PFSK-1 (cell line): ENCODE data around the gene KAT2B.

Experiments
- FOXP2 ChIP-seq: optimal IDR thresholded peaks from 2 replicates; pipeline ENCODE3; 2011; ENCODE audit warnings: borderline replicate concordance, control low read depth, inconsistent platforms; ENCODE audit not compliant: insufficient read depth; ENCODE audit errors: extremely low read length, extremely low read depth
- POLR2AphosphoS5 ChIP-seq: IDR thresholded peaks from 2 replicates; pipeline ENCODE4 v1.6.1; 2012; ENCODE audit warnings: low read depth, mild to moderate bottlenecking, control low read depth, low read length, moderate library complexity
- SIN3A ChIP-seq: IDR thresholded peaks from 2 replicates; pipeline ENCODE4 v1.6.1; 2012; ENCODE audit warnings: mild to moderate bottlenecking, low read length, moderate library complexity, borderline replicate concordance; ENCODE audit not compliant: insufficient read depth
- TAF1 ChIP-seq: IDR thresholded peaks from 2 replicates; pipeline ENCODE4 v1.6.1; 2012; ENCODE audit warnings: low read length, control low read depth, borderline replicate concordance; ENCODE audit not compliant: insufficient read depth
- TF ChIP-seq, protein P1 (sequence below), 2 experiments: IDR thresholded peaks; 2 replicates each; pipeline versions ENCODE4 v1.6.1 to v1.8.0; 2011 to 2012; ENCODE audit warnings: low read depth in 2 of 2, low read length in 2 of 2, control low read depth in 1 of 2, inconsistent platforms in 1 of 2, mild to moderate bottlenecking in 1 of 2, moderate library complexity in 1 of 2; ENCODE audit not compliant: insufficient read depth in 1 of 2

The KAT2B gene

DNA sequence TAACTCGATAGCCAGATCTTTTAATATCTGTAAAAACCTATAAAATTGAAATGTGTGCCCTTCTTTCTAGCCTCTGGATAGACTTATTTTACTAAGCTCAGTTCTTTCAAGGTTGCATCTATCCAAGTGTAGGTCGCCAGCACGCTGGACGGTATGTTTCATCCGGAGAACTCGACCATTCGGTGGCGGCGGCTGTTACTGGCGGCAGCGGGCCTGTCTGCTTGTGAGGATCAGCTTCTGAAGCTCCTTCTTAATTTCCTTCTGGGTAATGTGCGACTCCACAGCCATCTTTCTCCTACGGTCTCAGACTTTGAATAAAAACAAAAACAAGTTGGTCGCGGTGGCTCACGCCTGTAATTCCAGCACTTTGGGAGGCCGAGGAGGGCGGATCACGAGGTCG, 32.3 kb upstream of the KAT2B start:
- no peak for TF ChIP-seq SIN3A

DNA sequence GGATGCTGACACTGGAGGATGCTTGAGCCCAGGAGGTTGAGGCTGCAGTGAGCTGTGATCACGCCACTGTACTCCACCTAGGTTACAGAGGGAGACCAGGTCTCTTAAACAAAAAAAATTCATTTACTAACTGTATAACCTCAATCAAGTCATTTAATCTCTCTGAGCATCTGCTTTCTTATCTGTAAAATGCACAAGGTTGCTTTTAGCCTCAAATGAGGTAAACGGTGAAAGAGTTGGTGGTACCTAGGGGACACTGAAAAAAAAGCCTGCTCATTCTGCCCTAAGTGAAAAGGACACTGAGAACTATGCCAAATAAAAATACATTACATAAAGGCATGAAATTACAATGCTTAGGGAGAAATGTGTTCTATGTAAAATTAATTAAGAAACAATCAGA, 31.6 kb upstream of the KAT2B start:
- TF ChIP-seq FOXP2: no peak
- TF ChIP-seq, protein P1, sequence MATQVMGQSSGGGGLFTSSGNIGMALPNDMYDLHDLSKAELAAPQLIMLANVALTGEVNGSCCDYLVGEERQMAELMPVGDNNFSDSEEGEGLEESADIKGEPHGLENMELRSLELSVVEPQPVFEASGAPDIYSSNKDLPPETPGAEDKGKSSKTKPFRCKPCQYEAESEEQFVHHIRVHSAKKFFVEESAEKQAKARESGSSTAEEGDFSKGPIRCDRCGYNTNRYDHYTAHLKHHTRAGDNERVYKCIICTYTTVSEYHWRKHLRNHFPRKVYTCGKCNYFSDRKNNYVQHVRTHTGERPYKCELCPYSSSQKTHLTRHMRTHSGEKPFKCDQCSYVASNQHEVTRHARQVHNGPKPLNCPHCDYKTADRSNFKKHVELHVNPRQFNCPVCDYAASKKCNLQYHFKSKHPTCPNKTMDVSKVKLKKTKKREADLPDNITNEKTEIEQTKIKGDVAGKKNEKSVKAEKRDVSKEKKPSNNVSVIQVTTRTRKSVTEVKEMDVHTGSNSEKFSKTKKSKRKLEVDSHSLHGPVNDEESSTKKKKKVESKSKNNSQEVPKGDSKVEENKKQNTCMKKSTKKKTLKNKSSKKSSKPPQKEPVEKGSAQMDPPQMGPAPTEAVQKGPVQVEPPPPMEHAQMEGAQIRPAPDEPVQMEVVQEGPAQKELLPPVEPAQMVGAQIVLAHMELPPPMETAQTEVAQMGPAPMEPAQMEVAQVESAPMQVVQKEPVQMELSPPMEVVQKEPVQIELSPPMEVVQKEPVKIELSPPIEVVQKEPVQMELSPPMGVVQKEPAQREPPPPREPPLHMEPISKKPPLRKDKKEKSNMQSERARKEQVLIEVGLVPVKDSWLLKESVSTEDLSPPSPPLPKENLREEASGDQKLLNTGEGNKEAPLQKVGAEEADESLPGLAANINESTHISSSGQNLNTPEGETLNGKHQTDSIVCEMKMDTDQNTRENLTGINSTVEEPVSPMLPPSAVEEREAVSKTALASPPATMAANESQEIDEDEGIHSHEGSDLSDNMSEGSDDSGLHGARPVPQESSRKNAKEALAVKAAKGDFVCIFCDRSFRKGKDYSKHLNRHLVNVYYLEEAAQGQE (IDR thresholded peaks at IDR 0.05; ENCODE audit: insufficient read depth in 1 of 2, low read depth in 2 of 2, low read length in 2 of 2): no peak
- TF ChIP-seq TAF1: no peak
- no peak for TF ChIP-seq POLR2AphosphoS5
- no peak for TF ChIP-seq SIN3A

DNA sequence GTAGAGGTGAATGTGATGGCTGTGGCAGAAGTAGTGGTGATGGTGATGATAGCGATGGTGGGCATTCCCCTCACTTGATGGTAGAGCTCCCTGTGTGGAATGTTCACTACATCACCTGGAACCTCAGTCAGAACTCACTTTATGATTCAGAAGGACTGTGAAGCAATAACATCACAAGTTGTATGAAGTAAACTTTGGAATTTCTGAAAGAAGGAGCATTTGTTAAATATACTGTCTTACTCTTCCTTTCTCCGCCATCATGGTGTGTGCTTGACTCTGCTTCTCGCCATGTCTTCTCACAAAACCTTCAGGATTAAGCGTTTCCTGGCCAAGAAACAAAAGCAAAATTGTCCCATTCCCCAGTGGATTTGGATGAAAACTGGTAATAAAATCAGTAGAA, 28.1 kb upstream of the KAT2B start, which contains the start of gene PP2D1:
TSS of gene PP2D1 (minus strand) at position 101 of the 400 bp plus-strand sequence. CDS start 192 bp downstream, outside the sequence.
- TF ChIP-seq TAF1 (no peak), SIN3A (no peak), POLR2AphosphoS5 (no peak), FOXP2 (no peak)
- TF ChIP-seq, protein P1 (IDR thresholded peaks at IDR 0.05; ENCODE audit: insufficient read depth in 1 of 2, low read depth in 2 of 2, low read length in 2 of 2): no peak

DNA sequence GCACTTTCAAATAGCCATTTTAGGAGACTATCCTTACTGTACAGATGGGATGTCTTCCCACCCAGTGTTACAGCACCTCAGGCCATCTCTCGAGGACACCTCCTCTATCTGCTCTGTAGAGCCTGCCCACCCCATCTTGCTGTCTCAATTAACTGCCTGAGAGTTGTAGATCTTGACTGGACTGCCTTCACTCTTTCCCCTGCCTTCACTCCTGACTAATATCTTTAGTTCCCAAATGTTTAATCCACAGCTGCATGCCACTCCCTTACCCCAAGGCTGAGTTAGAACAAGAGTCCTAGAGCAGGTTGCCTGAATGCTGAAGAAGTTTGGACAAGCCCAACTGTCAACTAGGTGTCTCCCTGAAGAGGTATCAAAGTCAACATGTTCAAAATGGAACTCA, 26.9 kb upstream of the KAT2B start:
- TF ChIP-seq FOXP2: no peak
- TF ChIP-seq POLR2AphosphoS5: no peak
- TF ChIP-seq, protein P1 (IDR thresholded peaks at IDR 0.05; ENCODE audit: insufficient read depth in 1 of 2, low read depth in 2 of 2, low read length in 2 of 2): no peak
- no peak for TF ChIP-seq TAF1
- no peak for TF ChIP-seq SIN3A

DNA sequence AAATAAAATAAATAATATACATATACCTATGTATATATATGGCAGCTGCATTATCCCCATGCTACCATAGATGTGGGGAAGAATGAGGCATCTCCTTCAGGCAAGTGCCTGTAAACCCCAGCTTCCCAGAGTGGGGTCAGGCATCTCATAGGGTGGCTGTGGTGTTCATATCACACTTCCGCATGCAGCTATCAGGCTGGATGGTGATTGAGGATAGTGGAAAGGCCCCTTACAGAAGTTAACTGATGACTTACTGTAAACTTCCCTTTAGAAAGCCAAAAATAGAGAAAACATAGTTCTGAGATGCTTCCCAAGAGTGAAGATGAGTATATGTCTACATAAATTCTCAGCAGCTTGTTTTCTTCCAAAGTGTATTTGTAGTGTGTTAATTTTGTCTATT, 24.7 kb upstream of the KAT2B start:
- no peak for TF ChIP-seq TAF1
- no peak for TF ChIP-seq POLR2AphosphoS5
- no peak for TF ChIP-seq SIN3A
- no peak for TF ChIP-seq FOXP2
- TF ChIP-seq, protein P1 (IDR thresholded peaks at IDR 0.05; ENCODE audit: insufficient read depth in 1 of 2, low read depth in 2 of 2, low read length in 2 of 2): no peak
